Hematopoietic multipotent progenitor cell (in vitro differentiated cells): ENCODE data around the gene CDCA4. TPM values are rescaled to one million over a fixed set of nuclear protein-coding genes. Genes with fewer than 3 reads are reported as not detected.

Source experiments
- DNase-seq, 3 donors: peaks; one replicate each; pipeline ENCODE4 v3.0.0-alpha.2; 2011 to 2015; ENCODE audit warnings: low read depth in 2 of 3, low spot score in 2 of 3
- total RNA-seq: library from RNA; depleted of rRNA; stranded (reverse); fragments of >200 nt; gene quantifications from one replicate; pipeline ENCODE4 v1.2.3, GENCODE V29; 2012

The CDCA4 gene
- total RNA-seq, 1 donor, result 26.7 TPM

GRCh38 chr14:104978746-104979691, 41.9 kb downstream of the CDCA4 start:
- no peak for DNase-seq

- DNase-seq, result peak in 2 of 3 donors; percentile 57 to 64
These were observed 42.9 kb downstream of the CDCA4 start, which contains the start of gene AHNAK2 for GRCh38 chr14:104977681-104978653. Gene AHNAK2 (minus strand): TSS chr14:104978374. CDS start chr14:104978237, 137 bp downstream.

GRCh38 chr14:104977008-104977680, 43.7 kb downstream of the CDCA4 start:
- DNase-seq, result no peak

- DNase-seq, result peak; percentile 76 to 84 (median 76)
These were observed 44.5 kb downstream of the CDCA4 start for GRCh38 chr14:104976198-104977007.

- peak in 2 of 3 donors; percentile 38 to 49 for DNase-seq
These were observed 45.2 kb downstream of the CDCA4 start for GRCh38 chr14:104975481-104976197.

GRCh38 chr14:104974665-104975390, 46.1 kb downstream of the CDCA4 start:
- no peak for DNase-seq

- DNase-seq, result no peak
These were observed 46.7 kb downstream of the CDCA4 start for GRCh38 chr14:104974146-104974541.

- DNase-seq, result no peak
These were observed 47.3 kb downstream of the CDCA4 start for GRCh38 chr14:104973385-104974145.

- no peak for DNase-seq
These were observed 47.8 kb downstream of the CDCA4 start for GRCh38 chr14:104973135-104973384.

- DNase-seq, result no peak
These were observed 48.4 kb downstream of the CDCA4 start for GRCh38 chr14:104972301-104973134.

GRCh38 chr14:104971447-104972240, 49.2 kb downstream of the CDCA4 start:
- no peak for DNase-seq

GRCh38 chr14:104970231-104971068, 50.4 kb downstream of the CDCA4 start:
- DNase-seq, result no peak

- DNase-seq, result no peak
These were observed 51.1 kb downstream of the CDCA4 start for GRCh38 chr14:104969741-104970230.

GRCh38 chr14:104968541-104969401, 52.1 kb downstream of the CDCA4 start:
- no peak for DNase-seq
